ENCODE measurements around the gene B3GNT2.

B3GNT2 gene

GRCh38 chr2:62181843-62182242, 14.1 kb upstream of the B3GNT2 start:
- H3K4me3 ChIP-seq (ENCODE audit: low read depth, low read length): no peak overlapping the region
- no peaks in the 10 kb centered on the region for H3K36me3 ChIP-seq (ENCODE audit: control insufficient read depth in 2 of 2, insufficient read depth in 1 of 2, low read length in 2 of 2)
- no peaks in the 10 kb centered on the region for H3K9me3 ChIP-seq (ENCODE audit: control insufficient read depth, insufficient read depth, low read depth, low read length)
- no peaks in the 10 kb centered on the region for H3K4me1 ChIP-seq (ENCODE audit: control insufficient read depth, insufficient read depth, low read length)
- TF ChIP-seq ZIC2 (tag by site-specific recombination; IDR thresholded peaks at IDR 0.05): no peak
- TF ChIP-seq GLIS2 (tag by site-specific recombination; IDR thresholded peaks at IDR 0.05): no peak
- TF ChIP-seq ZNF311 (tag by site-specific recombination; IDR thresholded peaks at IDR 0.05; ENCODE audit: borderline replicate concordance): no peak
- TF ChIP-seq PRDM6 (tag by site-specific recombination; IDR thresholded peaks at IDR 0.05): no peak
- TF ChIP-seq SP7 (tag by site-specific recombination; IDR thresholded peaks at IDR 0.05): no peak
- TF ChIP-seq HOXD13 (CRISPR knock-in tag; IDR thresholded peaks at IDR 0.05; ENCODE audit: borderline replicate concordance): no peak
- TF ChIP-seq TCF7L2 (IDR thresholded peaks at IDR 0.05; ENCODE audit: borderline replicate concordance, low read depth, low read length): no peak
- TF ChIP-seq PRDM10 (tag by site-specific recombination; IDR thresholded peaks at IDR 0.05): no peak
- TF ChIP-seq ZNF174 (tag by site-specific recombination; IDR thresholded peaks at IDR 0.05): no peak
- no peak for TF ChIP-seq ZNF514 (tag by site-specific recombination; IDR thresholded peaks at IDR 0.05)
- no peak for TF ChIP-seq TRIM28 (IDR thresholded peaks at IDR 0.05; ENCODE audit: borderline replicate concordance, low read length)
- ChIA-PET POLR2A (no interaction called here), CTCF (interaction anchor here (0.8 kb wide), 1 partner anchor 35 kb away, joined by 3 read pairs; no protein-coding TSS in a partner anchor)
- H3K27ac ChIP-seq (ENCODE audit: extremely low read depth, low read depth, low read length): no peak overlapping the region

- ChIA-PET POLR2A (no interaction called here), CTCF (no interaction called here)
- Histone ChIP-seq H3K9me3 (ENCODE audit: control insufficient read depth, insufficient read depth, low read depth, low read length) (no peaks in the 10 kb centered on the region), H3K27ac (ENCODE audit: extremely low read depth, low read depth, low read length) (no peak overlapping the region), H3K36me3 (ENCODE audit: control insufficient read depth in 2 of 2, insufficient read depth in 1 of 2, low read length in 2 of 2) (no peaks in the 10 kb centered on the region), H3K4me3 (ENCODE audit: low read depth, low read length) (no peak overlapping the region), H3K4me1 (ENCODE audit: control insufficient read depth, insufficient read depth, low read length) (no peaks in the 10 kb centered on the region)
- TF ChIP-seq KLF10 (tag by site-specific recombination; IDR thresholded peaks at IDR 0.05) (no peak), ZNF394 (tag by site-specific recombination; IDR thresholded peaks at IDR 0.05; ENCODE audit: borderline replicate concordance) (no peak), HOXA7 (CRISPR knock-in tag; IDR thresholded peaks at IDR 0.05; ENCODE audit: borderline replicate concordance) (no peak), ZBTB8A (tag by site-specific recombination; IDR thresholded peaks at IDR 0.05) (no peak), ZNF645 (tag by site-specific recombination; IDR thresholded peaks at IDR 0.05) (no peak), MZF1 (tag by site-specific recombination; IDR thresholded peaks at IDR 0.05; ENCODE audit: borderline replicate concordance) (no peak), MEIS1 (CRISPR knock-in tag; IDR thresholded peaks at IDR 0.05; ENCODE audit: borderline replicate concordance) (no peak), ZNF621 (tag by site-specific recombination; IDR thresholded peaks at IDR 0.05) (no peak), ZNF248 (tag by site-specific recombination; IDR thresholded peaks at IDR 0.05) (no peak), ZNF155 (tag by site-specific recombination; IDR thresholded peaks at IDR 0.05) (no peak), ZNF24 (tag by site-specific recombination; IDR thresholded peaks at IDR 0.05) (no peak), ZSCAN4 (tag by site-specific recombination; IDR thresholded peaks at IDR 0.05) (no peak)
These were observed 11.2 kb upstream of the B3GNT2 start for GRCh38 chr2:62184512-62185230.
